Lower leg skin (tissue), 3 donors: ENCODE measurements around the gene DISP3.

Experiments used
- CTCF ChIP-seq, 3 donors: fragments of 450-650 bp; IDR thresholded peaks; one replicate each; pipeline ENCODE4 v1.5.1; 2016; ENCODE audit warnings: antibody characterized with exemption in 3 of 3, mild to moderate bottlenecking in 3 of 3, moderate library complexity in 2 of 3
- POLR2A ChIP-seq, 2 donors: fragments of 450-650 bp; IDR thresholded peaks; one replicate each; pipeline ENCODE4 v1.6.1; 2016 to 2017; ENCODE audit warnings: antibody characterized with exemption in 2 of 2, mild to moderate bottlenecking in 1 of 2, moderate library complexity in 1 of 2

DNA sequence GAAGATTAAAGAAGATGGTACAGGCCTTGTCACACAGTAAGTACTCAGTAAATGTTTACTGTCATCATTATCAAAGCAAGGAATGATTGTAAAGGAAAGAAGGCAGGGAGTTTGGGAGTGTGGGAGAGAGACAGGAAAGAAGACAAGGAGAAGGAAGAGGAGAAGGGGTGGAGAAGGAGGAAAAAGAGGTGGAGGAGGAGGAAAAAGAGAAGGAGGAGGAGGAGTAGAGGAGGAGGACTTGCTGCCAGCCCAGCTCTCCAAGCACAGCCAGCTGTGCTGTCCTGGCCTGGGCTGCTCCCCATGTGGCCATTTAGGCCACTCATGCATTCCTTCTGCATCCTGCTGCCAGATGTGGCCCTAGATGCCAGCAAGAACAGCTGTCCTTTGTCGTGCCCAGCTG, 7.5 kb upstream of the DISP3 start:
- TF ChIP-seq CTCF (IDR thresholded peaks at IDR 0.05) (no peak), POLR2A (IDR thresholded peaks at IDR 0.05) (no peak)
